A549 (cell line): Measurements from ENCODE around the gene ADGRL1. TPM values are rescaled to one million over a fixed set of nuclear protein-coding genes. Genes with fewer than 3 reads are reported as not detected.
A peak's percentile ranks its signal among the peaks of the same experiment; 100 is the strongest.
"Not testable (repeated sequence)": the region's sequence is repeated elsewhere in the genome, so short reads cannot be mapped to it uniquely, and the experiment has no call there.

ENCODE experiments used
- ATAC-seq, 2 experiments: fragments of 200-7000 bp in 1 of 2; fragments of >200 bp in 1 of 2; cut with Nextera tagmentation in 1 of 2; cut with Tn5 transposase in 1 of 2; 3 replicates each; pipeline versions ENCODE4 v1.8.0 to v1.9.1; 2018 to 2020; ENCODE audit warnings: mild to moderate bottlenecking in 1 of 2, moderate library complexity in 1 of 2
- CTCF ChIA-PET: fragments of 300-600 bp; sonication (Branson Sonifier 250); formaldehyde crosslinking; extraction: SDS; loops from one replicate; lab custom pipeline; 2021; ENCODE audit warnings: antibody characterized with exemption, inconsistent platforms; lab: Yijun Ruan, JAX
- POLR2A ChIA-PET: fragments of 350-600 bp; formaldehyde crosslinking; extraction: SDS; loops from one replicate; lab custom pipeline; 2021; ENCODE audit warnings: antibody characterized with exemption, inconsistent platforms; lab: Yijun Ruan, JAX
- DNase-seq, 2 experiments: peaks; one replicate each; pipeline versions ENCODE4 v3.0.0 to v3.0.0-alpha.2; 2011 to 2016; ENCODE audit warnings: low read depth in 1 of 2, low spot score in 1 of 2
- FAIRE-seq: peaks from 2 replicates; lab custom pipeline; 2011; peaks lifted over from hg19 to GRCh38; lab: Jason Lieb, UNC
- H3K27ac ChIP-seq, 2 experiments: fragments of >200 bp; sonication (Bioruptor Twin); formaldehyde crosslinking; 3 replicates each; pipeline ENCODE4 v1.5.1; 2016 to 2017
- H3K4me1 ChIP-seq: fragments of >200 bp; sonication (Bioruptor Twin); formaldehyde crosslinking; 3 replicates; pipeline ENCODE4 v1.6.1; 2016
- H3K4me2 ChIP-seq: fragments of >200 bp; sonication (Bioruptor Twin); formaldehyde crosslinking; 3 replicates; pipeline ENCODE4 v1.6.1; 2016
- H3K4me3 ChIP-seq: fragments of >200 bp; sonication (Bioruptor Twin); formaldehyde crosslinking; 3 replicates; pipeline ENCODE4 v1.5.1; 2016
- H3K9me3 ChIP-seq: fragments of >200 bp; sonication (Bioruptor Twin); formaldehyde crosslinking; 3 replicates; pipeline ENCODE4 v1.6.1; 2016
- CHD4 ChIP-seq: fragments of 200-600 bp; sonication (generic); IDR thresholded peaks from 2 replicates; pipeline ENCODE4 v1.6.1; 2016; ENCODE audit warnings: antibody characterized with exemption, mild to moderate bottlenecking, borderline replicate concordance
- CTCF ChIP-seq: fragments of >200 bp; sonication (Bioruptor Twin); formaldehyde crosslinking; IDR thresholded peaks from 3 replicates; pipeline ENCODE4 v1.5.1; 2016
- ELK1 ChIP-seq: fragments of 150-350 bp; IDR thresholded peaks from 2 replicates; pipeline ENCODE4 v1.6.1; 2014; ENCODE audit warnings: low read depth, mild to moderate bottlenecking, low read length
- KDM5A ChIP-seq: fragments of 200-600 bp; sonication (generic); IDR thresholded peaks from 2 replicates; pipeline ENCODE4 v1.6.1; 2016; ENCODE audit warnings: antibody characterized with exemption, mild to moderate bottlenecking
- NR3C1 ChIP-seq: fragments of >200 bp; sonication (Bioruptor Twin); formaldehyde crosslinking; IDR thresholded peaks from 3 replicates; pipeline ENCODE4 v1.6.1; 2017
- PHF8 ChIP-seq: fragments of 200-600 bp; sonication (generic); IDR thresholded peaks from 2 replicates; pipeline ENCODE4 v1.6.1; 2016; ENCODE audit warnings: low read depth, mild to moderate bottlenecking, antibody characterized with exemption, moderate library complexity, borderline replicate concordance
- RAD21 ChIP-seq, 2 experiments: fragments of >200 bp in 1 of 2; sonication (Bioruptor Twin) in 1 of 2; formaldehyde crosslinking in 1 of 2; IDR thresholded peaks in 1 of 2; conservative IDR thresholded peaks in 1 of 2; 2 replicates in 1 of 2; 3 replicates in 1 of 2; pipeline ENCODE4 v1.6.1; 2012 to 2018; ENCODE audit warnings: inconsistent platforms in 1 of 2
- REST ChIP-seq: fragments of 200-600 bp; sonication (generic); IDR thresholded peaks from 2 replicates; pipeline ENCODE4 v1.6.1; 2016; ENCODE audit warnings: antibody characterized with exemption, mild to moderate bottlenecking, moderate library complexity
- SMC3 ChIP-seq: fragments of >200 bp; sonication (Bioruptor Twin); formaldehyde crosslinking; IDR thresholded peaks from 3 replicates; pipeline ENCODE4 v1.6.1; 2018; ENCODE audit warnings: inconsistent platforms
- TFCP2L1 ChIP-seq: fragments of 250-450 bp; sonication (Bioruptor Pico); IDR thresholded peaks from 2 replicates; pipeline ENCODE4 v1.5.0; 2021; ENCODE audit warnings: mild to moderate bottlenecking
- TP53 ChIP-seq: fragments of 250-450 bp; sonication (Bioruptor Pico); IDR thresholded peaks from 2 replicates; pipeline ENCODE4 v1.5.0; 2021; ENCODE audit warnings: mild to moderate bottlenecking, moderate library complexity
- WGBS: methylation state at CpG from one replicate; pipeline ENCODE4 v1.1.6; 2017; ENCODE audit errors: missing lambda C conversion rate; 5-methylcytosine and 5-hydroxymethylcytosine counted together
- polyA plus RNA-seq, 4 experiments: library from polyadenylated mRNA; depleted of rRNA in 3 of 4; stranded (reverse); fragments of >200 nt; fragmentation: RNase III in 1 of 4; extraction: RNeasy Plus Mini Kit Qiagen cat#74134 plus additional on column Dnase treatment in 1 of 4; gene quantifications; 2 replicates in 3 of 4; 3 replicates in 1 of 4; pipeline ENCODE4 v1.2.3, GENCODE V29; 2011 to 2017

ADGRL1 gene
- polyA plus RNA-seq, 2 of the 4 experiments (the other 2 are of a cell fraction) = 3.9 to 6.0 TPM

- H3K9me3 ChIP-seq, H3K4me1 ChIP-seq, H3K4me3 ChIP-seq, H3K27ac ChIP-seq, H3K4me2 ChIP-seq, FAIRE-seq, DNase-seq, POLR2A ChIA-PET, ATAC-seq: not testable (repeated sequence)
- CTCF ChIA-PET = interaction anchor here (17.3 kb wide), 1 partner anchor 145 kb away, joined by 202 read pairs; no protein-coding TSS in a partner anchor
- WGBS = 89% methylated on average over 7 of the region's 7 CpGs
These were observed 1.8 kb downstream of the ADGRL1 start for GRCh38 chr19:14204219-14204618.

GRCh38 chr19:14203788-14204187, 2.2 kb downstream of the ADGRL1 start:
- H3K4me3 ChIP-seq, H3K27ac ChIP-seq, FAIRE-seq, ATAC-seq, H3K4me2 ChIP-seq, H3K9me3 ChIP-seq, POLR2A ChIA-PET, DNase-seq, H3K4me1 ChIP-seq: not testable (repeated sequence)
- 80% methylated on average over 15 of the region's 20 CpGs for WGBS
- CTCF ChIA-PET = interaction anchor here (0.7 to 17.3 kb wide), 2 partner anchors 34 to 145 kb away, joined by 4 to 202 read pairs; no protein-coding TSS in a partner anchor

GRCh38 chr19:14203177-14203576, 2.8 kb downstream of the ADGRL1 start:
- no peak for FAIRE-seq
- no peak for DNase-seq
- POLR2A ChIA-PET = no interaction called here
- H3K9me3 ChIP-seq = no peaks in the 10 kb centered on the region
- TF ChIP-seq NR3C1 (no peak), ELK1 (no peak), PHF8 (no peak), REST (no peak), TFCP2L1 (CRISPR knock-in tag) (no peak), TP53 (CRISPR knock-in tag) (no peak), CHD4 (no peak), KDM5A (no peak)
- TF ChIP-seq, all 56 proteins: peak for 0
- H3K27ac ChIP-seq = no peak overlapping the region
- no peak overlapping the region for H3K4me3 ChIP-seq
- no peaks in the 10 kb centered on the region for H3K4me1 ChIP-seq
- ATAC-seq = no peak
- 100% methylated on average over 5 of the region's 13 CpGs for WGBS
- CTCF ChIA-PET = interaction anchor here (0.7 to 17.3 kb wide), 3 partner anchors 33 to 284 kb away, joined by 3 to 202 read pairs (median 4); no protein-coding TSS in a partner anchor
- H3K4me2 ChIP-seq = no peak overlapping the region

- H3K4me2 ChIP-seq, ATAC-seq, POLR2A ChIA-PET, DNase-seq, FAIRE-seq, H3K27ac ChIP-seq, H3K9me3 ChIP-seq, H3K4me1 ChIP-seq, H3K4me3 ChIP-seq: not testable (repeated sequence)
- WGBS = 56% methylated on average over 8 of the region's 8 CpGs
- CTCF ChIA-PET = interaction anchor here (17.3 kb wide), 1 partner anchor 147 kb away, joined by 202 read pairs; no protein-coding TSS in a partner anchor
These were observed 4.5 kb downstream of the ADGRL1 start for GRCh38 chr19:14201481-14201880.

GRCh38 chr19:14200147-14200841, 5.7 kb downstream of the ADGRL1 start:
- H3K4me3 ChIP-seq, FAIRE-seq, H3K27ac ChIP-seq, H3K9me3 ChIP-seq, POLR2A ChIA-PET, H3K4me1 ChIP-seq, H3K4me2 ChIP-seq: not testable (repeated sequence)
- DNase-seq = peak; percentile 41 to 48
- CTCF ChIA-PET = interaction anchor here (0.6 to 17.3 kb wide), 16 partner anchors 8 to 272 kb away, joined by 3 to 202 read pairs (median 4); partner anchors contain the start of gene ADGRE5
- 58% methylated on average over 24 of the region's 24 CpGs for WGBS
- peak; percentile 76 to 88 for ATAC-seq
- peak; percentile 50 for TF ChIP-seq SMC3
- peak; percentile 61 for TF ChIP-seq CTCF
- peak; percentile 47 to 55; a peak in 4 of 5 replicates for TF ChIP-seq RAD21 (conservative IDR thresholded peaks at IDR 0.05 in 1 of 2, IDR thresholded peaks at IDR 0.05 in 1 of 2)
